ENCODE data around the gene CABP1. TPM values are rescaled to one million over a fixed set of nuclear protein-coding genes. Genes with fewer than 3 reads are reported as not detected.
"Not testable (repeated sequence)": the region's sequence is repeated elsewhere in the genome, so short reads cannot be mapped to it uniquely, and the experiment has no call there.

CABP1 gene
- total and polyA plus RNA-seq, 4 experiments from 2014 or later = not detected

DNA sequence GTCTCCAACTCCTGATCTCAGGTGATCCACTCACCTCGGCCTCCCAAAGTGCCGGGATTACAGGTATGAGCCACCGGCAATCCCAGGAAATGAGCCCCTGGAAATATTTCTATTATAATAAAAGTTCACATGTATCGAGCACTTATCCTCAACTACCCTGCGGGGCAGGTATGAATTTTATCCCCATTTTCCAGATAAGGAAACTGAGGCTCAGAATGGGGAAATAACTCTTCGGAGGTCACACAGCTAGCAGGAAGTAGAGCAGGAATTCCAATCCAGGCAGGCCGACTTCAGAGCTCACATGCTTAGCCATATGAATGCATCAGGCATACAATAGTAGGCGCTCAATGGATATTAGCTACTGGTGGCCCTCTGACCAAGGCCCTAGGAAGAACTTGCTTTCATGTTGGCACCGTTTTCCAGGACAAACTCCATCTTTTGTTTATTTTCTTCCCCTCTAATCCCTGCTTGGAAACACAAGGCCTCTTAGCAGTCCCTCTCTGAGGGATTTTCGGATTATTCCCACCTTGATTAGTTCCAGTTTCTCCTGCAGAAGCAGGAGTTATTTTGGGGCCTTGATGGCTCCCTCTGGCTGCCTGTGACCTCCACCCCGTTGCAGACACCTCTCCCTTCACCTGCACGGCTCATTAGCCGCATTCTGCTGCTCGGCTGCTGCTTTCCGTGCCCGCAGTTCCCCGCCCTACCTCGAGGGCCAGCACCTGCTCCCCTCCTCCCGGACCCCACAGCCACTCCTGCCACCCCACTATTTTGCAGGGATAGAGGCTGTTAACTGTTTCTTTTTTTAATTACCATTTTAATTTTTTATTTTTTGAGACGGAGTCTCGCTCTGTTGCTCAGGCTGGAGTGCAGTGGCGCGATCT lies 40.5 kb upstream of the CABP1 start:
- no peak overlapping the region for H3K4me3 ChIP-seq (ENCODE audit: low read length in 2 of 2)
- ChIA-PET POLR2A (ENCODE audit: partially characterized antibody) (no interaction called here), CTCF (ENCODE audit: partially characterized antibody) (interaction anchor here (0.6 kb wide), 1 partner anchor 190 kb away, joined by 3 read pairs; no protein-coding TSS in a partner anchor)
- H3K9me3 Mint-ChIP-seq = no peaks in the 10 kb centered on the region
- intact Hi-C loops (cut with micrococcal nuclease) = no loop called here
- no peak overlapping the region for H3K27ac Mint-ChIP-seq
- peaks cover 8 to 13% of the 10 kb centered on the region in 2 donors for H3K27me3 Mint-ChIP-seq
- H3K27me3 ChIP-seq (ENCODE audit: insufficient read depth, low read length) = no peaks in the 10 kb centered on the region
- no peaks in the 10 kb centered on the region for H3K36me3 ChIP-seq (ENCODE audit: insufficient read depth, low read length)
- H3K4me3 Mint-ChIP-seq = no peak overlapping the region
- DNase-seq = no peak
- no peaks in the 10 kb centered on the region for H3K36me3 Mint-ChIP-seq
- H3K4me1 Mint-ChIP-seq = no peaks in the 10 kb centered on the region
- no peak overlapping the region for H3K27ac ChIP-seq (ENCODE audit: low read depth, low read length)
- no peaks in the 10 kb centered on the region for H3K9me3 ChIP-seq (ENCODE audit: control insufficient read depth in 1 of 2, low read length in 2 of 2)
- H3K4me1 ChIP-seq (ENCODE audit: insufficient read depth, low read length) = no peaks in the 10 kb centered on the region

DNA sequence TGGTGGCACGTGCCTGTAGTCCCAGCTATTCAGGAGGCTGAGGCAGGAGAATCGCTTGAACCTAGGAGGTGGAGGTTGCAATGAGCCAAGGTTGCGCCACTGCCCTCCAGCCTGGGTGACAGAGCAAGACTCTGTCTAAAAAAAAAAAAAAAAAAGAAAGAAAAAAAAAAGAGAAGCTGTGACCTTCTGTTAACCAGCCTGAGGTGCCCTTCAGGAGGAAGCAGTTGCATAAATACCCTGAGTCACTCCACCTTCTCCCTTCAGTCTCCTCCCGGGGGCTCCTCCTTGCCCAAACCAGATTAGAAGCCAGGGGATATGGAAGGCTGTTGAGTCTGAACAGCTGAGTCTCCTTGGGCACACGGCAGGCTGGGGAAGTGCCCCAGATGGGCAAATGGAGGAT lies 38.0 kb upstream of the CABP1 start:
- not testable (repeated sequence) for H3K27ac ChIP-seq (ENCODE audit: low read depth, low read length)

DNA sequence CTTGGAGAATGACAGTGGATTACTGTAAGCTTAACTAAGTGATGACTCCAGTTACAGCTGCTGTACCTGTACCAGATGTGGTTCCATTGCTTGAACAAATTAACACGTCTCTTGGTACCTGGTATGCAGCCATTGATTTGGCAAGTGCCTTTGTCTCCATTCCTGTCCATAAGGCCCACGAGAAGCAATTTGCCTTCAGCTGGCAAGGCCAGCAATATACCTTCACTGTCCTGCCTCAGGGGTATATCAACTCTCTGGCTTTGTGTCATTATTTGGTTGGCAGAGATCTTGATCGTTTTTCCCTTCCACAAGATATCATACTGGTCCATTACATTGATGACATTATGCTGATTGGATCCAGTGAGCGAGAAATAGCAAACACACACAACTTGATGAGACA lies 29.9 kb upstream of the CABP1 start:
- no peak overlapping the region for H3K27ac Mint-ChIP-seq
- Histone ChIP-seq H3K36me3 (ENCODE audit: insufficient read depth, low read length) (no peaks in the 10 kb centered on the region), H3K4me3 (ENCODE audit: low read length in 2 of 2) (no peak overlapping the region), H3K27ac (ENCODE audit: low read depth, low read length) (no peak overlapping the region), H3K27me3 (ENCODE audit: insufficient read depth, low read length) (no peaks in the 10 kb centered on the region), H3K9me3 (ENCODE audit: control insufficient read depth in 1 of 2, low read length in 2 of 2) (no peaks in the 10 kb centered on the region), H3K4me1 (ENCODE audit: insufficient read depth, low read length) (no peaks in the 10 kb centered on the region)
- H3K9me3 Mint-ChIP-seq = peaks cover 0 to 1% (median 0%) of the 10 kb centered on the region in 8 donors
- CTCF ChIA-PET (ENCODE audit: partially characterized antibody) = no interaction called here
- POLR2A ChIA-PET (ENCODE audit: partially characterized antibody) = no interaction called here
- intact Hi-C loops (cut with micrococcal nuclease) = no loop called here
- H3K36me3 Mint-ChIP-seq = no peaks in the 10 kb centered on the region
- no peak for DNase-seq
- peaks cover 0 to 1% of the 10 kb centered on the region in 2 donors for H3K27me3 Mint-ChIP-seq
- no peak overlapping the region for H3K4me3 Mint-ChIP-seq
- H3K4me1 Mint-ChIP-seq = no peaks in the 10 kb centered on the region

More for the DNA sequence above, 38.0 kb upstream of the CABP1 start:
- H3K9me3 ChIP-seq (ENCODE audit: control insufficient read depth in 1 of 2, low read length in 2 of 2); CTCF ChIA-PET (ENCODE audit: partially characterized antibody); H3K4me3 Mint-ChIP-seq; H3K36me3 Mint-ChIP-seq; DNase-seq; H3K4me1 ChIP-seq (ENCODE audit: insufficient read depth, low read length); H3K4me3 ChIP-seq (ENCODE audit: low read length in 2 of 2); POLR2A ChIA-PET (ENCODE audit: partially characterized antibody); intact Hi-C loops (cut with micrococcal nuclease); H3K9me3 Mint-ChIP-seq; H3K27me3 ChIP-seq (ENCODE audit: insufficient read depth, low read length); H3K36me3 ChIP-seq (ENCODE audit: insufficient read depth, low read length); H3K4me1 Mint-ChIP-seq; H3K27ac Mint-ChIP-seq: not testable (repeated sequence)
- peaks cover 8 to 13% of the 10 kb centered on the region in 2 donors for H3K27me3 Mint-ChIP-seq

DNA sequence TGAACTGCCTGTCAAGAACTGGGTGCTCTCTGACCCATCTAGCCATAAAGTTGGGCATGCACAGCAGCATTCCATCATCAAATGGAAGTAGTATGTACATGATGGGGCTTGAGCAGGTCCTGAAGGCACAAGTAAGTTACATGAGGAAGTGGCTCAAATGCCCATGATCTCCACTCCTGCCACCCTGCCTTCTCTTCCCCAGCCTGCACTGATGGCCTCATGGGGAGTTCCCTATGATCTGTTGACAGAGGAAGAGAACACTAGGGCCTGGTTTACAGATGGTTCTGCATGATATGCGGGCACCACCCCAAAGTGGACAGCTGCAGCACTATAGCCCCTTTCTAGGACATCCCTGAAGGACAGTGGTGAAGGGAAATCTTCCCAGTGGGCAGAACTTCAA lies 28.9 kb upstream of the CABP1 start:
- H3K27ac Mint-ChIP-seq; H3K36me3 ChIP-seq (ENCODE audit: insufficient read depth, low read length); H3K9me3 ChIP-seq (ENCODE audit: control insufficient read depth in 1 of 2, low read length in 2 of 2); H3K36me3 Mint-ChIP-seq; intact Hi-C loops (cut with micrococcal nuclease); CTCF ChIA-PET (ENCODE audit: partially characterized antibody); H3K4me1 ChIP-seq (ENCODE audit: insufficient read depth, low read length); H3K4me3 ChIP-seq (ENCODE audit: low read length in 2 of 2); DNase-seq; H3K4me1 Mint-ChIP-seq; H3K4me3 Mint-ChIP-seq; H3K27me3 ChIP-seq (ENCODE audit: insufficient read depth, low read length); POLR2A ChIA-PET (ENCODE audit: partially characterized antibody); H3K27me3 Mint-ChIP-seq; H3K9me3 Mint-ChIP-seq; H3K27ac ChIP-seq (ENCODE audit: low read depth, low read length): not testable (repeated sequence)

DNA sequence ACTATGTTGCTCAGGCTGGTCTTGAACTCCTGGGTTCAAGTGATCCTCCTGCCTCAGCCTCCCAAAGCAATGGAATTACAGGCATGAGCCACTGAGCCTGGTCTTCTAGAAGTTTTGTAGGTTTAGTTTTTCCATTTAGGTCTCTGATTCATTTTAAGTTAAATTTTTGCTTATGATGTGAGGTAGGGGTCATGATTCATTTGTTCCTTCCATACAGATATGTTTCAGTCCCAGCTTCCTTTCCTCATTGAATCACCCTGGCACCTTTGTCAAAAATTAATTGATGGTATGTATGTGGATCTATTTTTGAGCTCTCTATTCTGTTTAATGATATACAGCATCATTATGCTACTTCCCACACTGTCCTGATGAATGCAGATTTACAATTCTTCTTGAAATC lies 25.6 kb upstream of the CABP1 start:
- Mint-ChIP-seq H3K27ac (no peak overlapping the region), H3K36me3 (peaks cover 0 to 3% of the 10 kb centered on the region in 2 donors), H3K4me1 (no peaks in the 10 kb centered on the region), H3K4me3 (no peak overlapping the region), H3K9me3 (peaks cover 0 to 1% (median 0%) of the 10 kb centered on the region in 8 donors), H3K27me3 (peaks cover 9 to 12% of the 10 kb centered on the region in 2 donors)
- intact Hi-C loops (cut with micrococcal nuclease) = no loop called here
- Histone ChIP-seq H3K9me3 (ENCODE audit: control insufficient read depth in 1 of 2, low read length in 2 of 2) (no peaks in the 10 kb centered on the region), H3K4me1 (ENCODE audit: insufficient read depth, low read length) (no peaks in the 10 kb centered on the region), H3K36me3 (ENCODE audit: insufficient read depth, low read length) (no peaks in the 10 kb centered on the region), H3K4me3 (ENCODE audit: low read length in 2 of 2) (no peak overlapping the region), H3K27ac (ENCODE audit: low read depth, low read length) (no peak overlapping the region), H3K27me3 (ENCODE audit: insufficient read depth, low read length) (no peaks in the 10 kb centered on the region)
- POLR2A ChIA-PET (ENCODE audit: partially characterized antibody) = no interaction called here
- CTCF ChIA-PET (ENCODE audit: partially characterized antibody) = no interaction called here
- DNase-seq = no peak

DNA sequence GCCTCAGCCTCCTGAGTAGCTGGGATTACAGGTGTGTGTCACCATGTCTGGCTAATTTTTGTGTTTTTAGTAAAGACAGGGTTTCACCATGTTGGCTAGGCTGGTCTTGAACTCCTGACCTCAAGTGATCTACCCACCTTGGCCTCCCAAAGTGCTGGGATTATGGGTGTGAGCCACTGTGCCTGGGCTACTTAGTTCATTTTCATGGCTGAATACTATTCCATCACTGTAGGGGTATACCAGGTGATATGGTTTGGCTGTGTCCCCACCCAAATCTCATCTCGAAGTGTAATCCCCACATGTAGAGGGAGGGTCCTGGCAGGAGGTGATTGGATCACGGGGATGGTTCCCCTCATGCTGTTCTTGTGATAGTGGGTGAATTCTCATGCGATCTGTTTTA lies 23.2 kb upstream of the CABP1 start:
- H3K36me3 Mint-ChIP-seq; H3K4me1 ChIP-seq (ENCODE audit: insufficient read depth, low read length); H3K4me1 Mint-ChIP-seq; H3K9me3 ChIP-seq (ENCODE audit: control insufficient read depth in 1 of 2, low read length in 2 of 2); H3K36me3 ChIP-seq (ENCODE audit: insufficient read depth, low read length); H3K27me3 ChIP-seq (ENCODE audit: insufficient read depth, low read length); CTCF ChIA-PET (ENCODE audit: partially characterized antibody); DNase-seq; POLR2A ChIA-PET (ENCODE audit: partially characterized antibody); H3K27ac ChIP-seq (ENCODE audit: low read depth, low read length); intact Hi-C loops (cut with micrococcal nuclease); H3K4me3 Mint-ChIP-seq; H3K9me3 Mint-ChIP-seq; H3K4me3 ChIP-seq (ENCODE audit: low read length in 2 of 2); H3K27ac Mint-ChIP-seq: not testable (repeated sequence)
- H3K27me3 Mint-ChIP-seq = peaks cover 11 to 21% of the 10 kb centered on the region in 2 donors

DNA sequence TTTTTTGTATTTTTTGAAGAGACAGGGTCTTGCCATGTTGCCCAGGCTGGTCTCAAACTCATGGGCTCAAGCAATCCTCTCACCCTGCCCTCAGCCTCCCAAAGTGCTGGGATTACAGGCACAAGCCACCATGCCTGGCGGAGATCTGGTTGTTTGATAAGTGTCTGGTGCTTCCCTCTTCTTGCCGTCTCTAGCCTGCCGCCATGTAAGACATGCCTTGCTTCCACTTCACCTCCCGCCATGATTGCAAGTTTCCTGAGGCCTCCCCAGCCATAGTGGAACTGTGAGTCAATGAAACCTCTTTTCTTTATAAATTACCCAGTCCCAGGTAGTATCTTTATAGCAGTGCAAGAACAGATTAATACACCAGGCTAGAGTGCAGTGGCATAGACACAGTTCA lies 22.7 kb upstream of the CABP1 start:
- POLR2A ChIA-PET (ENCODE audit: partially characterized antibody) = interaction anchor here (1.0 kb wide), 1 partner anchor 35 kb away, joined by 3 read pairs; no protein-coding TSS in a partner anchor
- H3K27ac Mint-ChIP-seq; intact Hi-C loops (cut with micrococcal nuclease); H3K4me1 ChIP-seq (ENCODE audit: insufficient read depth, low read length); H3K4me3 ChIP-seq (ENCODE audit: low read length in 2 of 2); H3K9me3 ChIP-seq (ENCODE audit: control insufficient read depth in 1 of 2, low read length in 2 of 2); H3K9me3 Mint-ChIP-seq; H3K27ac ChIP-seq (ENCODE audit: low read depth, low read length); DNase-seq; H3K27me3 ChIP-seq (ENCODE audit: insufficient read depth, low read length); H3K4me1 Mint-ChIP-seq; H3K36me3 ChIP-seq (ENCODE audit: insufficient read depth, low read length); H3K36me3 Mint-ChIP-seq; CTCF ChIA-PET (ENCODE audit: partially characterized antibody); H3K4me3 Mint-ChIP-seq: not testable (repeated sequence)
- H3K27me3 Mint-ChIP-seq = peaks cover 11 to 21% of the 10 kb centered on the region in 2 donors

All from CD4-positive, alpha-beta memory T cell (primary cell).